SU-DHL-6 (cell line): ENCODE measurements around the gene COL23A1.

Experiments used
- CTCF ChIP-seq: fragments of 200-600 bp; sonication (generic); IDR thresholded peaks from one replicate; pipeline ENCODE4 v1.5.1; 2017; ENCODE audit warnings: antibody characterized with exemption, mild to moderate bottlenecking, low read length, moderate library complexity; ENCODE audit not compliant: insufficient read depth, poor library complexity, severe bottlenecking
- EZH2phosphoT487 ChIP-seq: fragments of 200-600 bp; sonication (generic), shearing (Covaris generic); conservative IDR thresholded peaks from 2 replicates; pipeline ENCODE4 v1.6.1; 2018; ENCODE audit warnings: mild to moderate bottlenecking, antibody characterized with exemption, low read length, moderate library complexity, mixed read lengths

DNA sequence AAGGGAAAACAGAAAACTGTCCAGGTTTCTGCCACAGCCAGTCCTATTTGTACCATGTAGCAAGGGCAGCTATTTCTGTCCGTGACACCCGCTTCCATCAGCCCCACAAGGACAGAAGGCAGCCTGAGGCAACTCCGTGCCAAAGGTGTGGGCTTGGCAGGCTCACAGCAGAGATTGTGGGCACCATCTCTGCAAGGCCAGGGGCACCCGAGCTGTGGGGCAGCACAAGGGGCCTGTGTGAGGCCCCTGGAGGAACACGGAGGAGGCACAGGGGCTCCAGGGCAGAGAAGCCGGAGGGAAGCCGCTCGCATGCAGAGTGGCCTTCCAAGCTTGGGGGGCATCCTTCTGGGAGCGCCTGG lies 43.5 kb downstream of the COL23A1 start:
- TF ChIP-seq CTCF (no peak), EZH2phosphoT487 (no peak)
